Gastrocnemius medialis (tissue), 4 donors: Measurements from ENCODE around the gene TRIM47. TPM values are rescaled to one million over a fixed set of nuclear protein-coding genes. Genes with fewer than 3 reads are reported as not detected.

ENCODE experiments used
- ATAC-seq, 2 donors: fragments of 150-250 bp; one replicate each; pipeline ENCODE4 v1.9.1; 2016
- DNase-seq, 2 donors: peaks; one replicate each; pipeline ENCODE4 v3.0.0-alpha.2; 2019
- H3K27ac ChIP-seq, 4 donors: fragments of 200-600 bp; sonication (generic); 1 replicate in 1 of 4; 2 replicates in 3 of 4; pipeline ENCODE4 v1.5.1; 2016 to 2018; ENCODE audit warnings: mild to moderate bottlenecking in 2 of 4, moderate library complexity in 1 of 4
- H3K27me3 ChIP-seq, 3 donors: fragments of 200-600 bp; sonication (generic) in 2 of 3; 1 replicate in 1 of 3; 2 replicates in 2 of 3; pipeline versions ENCODE4 v1.5.1 to v1.6.0; 2016 to 2019; ENCODE audit warnings: mild to moderate bottlenecking in 1 of 3, moderate library complexity in 1 of 3
- H3K36me3 ChIP-seq, 2 donors: fragments of 200-600 bp; sonication (generic) in 1 of 2; one replicate each; pipeline ENCODE4 v1.5.1; 2017 to 2018
- H3K4me1 ChIP-seq, 2 donors: fragments of 200-600 bp; sonication (generic) in 1 of 2; one replicate each; pipeline ENCODE4 v1.5.1; 2016 to 2017; ENCODE audit warnings: mild to moderate bottlenecking in 2 of 2
- H3K4me3 ChIP-seq, 4 donors: fragments of 200-600 bp; sonication (generic) in 3 of 4; 1 replicate in 1 of 4; 2 replicates in 3 of 4; pipeline ENCODE4 v1.5.1; 2016 to 2019; ENCODE audit warnings: mild to moderate bottlenecking in 2 of 4
- H3K9me3 ChIP-seq, 3 donors: fragments of 200-600 bp; sonication (generic) in 2 of 3; 1 replicate in 1 of 3; 2 replicates in 2 of 3; pipeline ENCODE4 v1.5.1; 2016 to 2019
- POLR2A ChIP-seq, 2 donors: fragments of 450-650 bp; IDR thresholded peaks; one replicate each; pipeline ENCODE4 v1.6.1; 2017; ENCODE audit warnings: antibody characterized with exemption in 2 of 2, mild to moderate bottlenecking in 2 of 2, moderate library complexity in 2 of 2
- in situ Hi-C, 4 donors: fragments of 200-750 bp; cut with MboI; loops; one replicate each; pipeline versions ENCODE4 v1.15.0 to v1.8.0; 2017; ENCODE audit warnings: low sequenced_read_pairs in 4 of 4
- intact Hi-C: fragments of 100-400 bp; cut with DNase I; formaldehyde crosslinking; loops from one replicate; pipeline ENCODE4 v1.15.1; 2023; ENCODE audit warnings: low total_unique reads
- total RNA-seq, 4 donors: library from RNA; depleted of rRNA; stranded (reverse); fragments of >200 nt; gene quantifications; one replicate each; pipeline versions ENCODE4 v1.1.0 to v1.2.3, GENCODE V29; 2016
- TF ChIP-seq, protein P1 (sequence below), 5 experiments: fragments of 450-650 bp in 3 of 5; fragments of 200-600 bp in 2 of 5; sonication (generic) in 2 of 5; IDR thresholded peaks in 4 of 5; conservative IDR thresholded peaks in 1 of 5; 1 replicate in 4 of 5; 2 replicates in 1 of 5; pipeline ENCODE4 v1.5.1; 2016 to 2019; ENCODE audit warnings: antibody characterized with exemption in 5 of 5, mild to moderate bottlenecking in 3 of 5, moderate library complexity in 3 of 5

Gene TRIM47
- total RNA-seq, 4 donors from 2014 or later: 9.5 to 18.4 (median 15.5) TPM

DNA sequence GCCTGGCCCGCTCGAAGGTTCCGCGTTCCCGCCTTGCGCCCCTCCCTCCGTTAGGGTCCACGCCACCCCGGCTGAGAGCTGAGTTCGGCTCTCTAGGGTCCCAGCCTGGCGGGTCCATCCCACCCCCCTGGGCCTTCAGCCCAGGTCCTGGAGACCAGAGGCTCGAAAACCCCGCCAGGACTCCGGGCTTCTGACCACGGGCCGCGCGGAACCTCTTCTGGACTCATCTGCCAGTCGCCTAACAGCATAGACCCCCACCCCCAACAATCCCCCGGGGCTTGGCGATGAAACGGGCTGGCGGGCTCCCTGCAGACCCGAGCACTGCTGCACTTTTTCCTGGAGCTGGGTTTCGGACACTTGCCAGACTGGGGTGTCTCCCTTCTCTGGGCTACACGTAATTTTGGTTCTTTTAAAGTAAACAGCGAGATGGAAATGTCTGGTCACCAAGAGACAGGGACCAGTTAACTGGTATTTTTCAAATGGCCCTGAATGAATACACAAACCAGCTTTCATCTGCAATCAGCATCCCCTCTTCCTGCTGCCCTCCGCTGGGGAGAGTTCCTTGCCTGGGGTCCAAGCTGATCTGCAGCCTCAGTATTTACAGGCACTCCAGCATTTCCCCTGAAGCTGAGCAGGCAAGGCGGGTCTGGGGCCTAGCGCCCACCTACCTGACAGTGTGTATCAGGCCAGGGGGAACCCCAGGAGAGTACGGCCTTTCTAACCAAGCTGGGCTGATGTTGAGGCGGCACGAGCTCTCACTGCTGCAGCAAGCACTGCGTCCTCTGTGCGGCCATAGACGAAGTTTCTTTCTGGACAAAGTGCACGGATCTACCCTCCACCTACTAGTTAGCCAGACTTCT is 19.0 kb upstream of the TRIM47 start:
- no peaks in the 10 kb centered on the region for H3K9me3 ChIP-seq
- peak overlapping the region; percentile 60 to 72 (median 64) for H3K4me3 ChIP-seq
- peak in 1 of 2 donors; percentile 37 for DNase-seq
- in situ Hi-C loops (loop anchor here in 1 of 4 donors (25.0 kb wide), 1 partner anchor 135 kb away; the partner anchor contains the start of gene GALK1), intact Hi-C loops (loop anchor here (5.0 kb wide), 2 partner anchors 115 to 130 kb away; partner anchors contain the start of genes GALK1 and UNK)
- H3K4me1 ChIP-seq: peaks cover 16 to 28% of the 10 kb centered on the region in 2 donors
- no peak for TF ChIP-seq POLR2A (IDR thresholded peaks at IDR 0.05)
- TF ChIP-seq, protein P1, sequence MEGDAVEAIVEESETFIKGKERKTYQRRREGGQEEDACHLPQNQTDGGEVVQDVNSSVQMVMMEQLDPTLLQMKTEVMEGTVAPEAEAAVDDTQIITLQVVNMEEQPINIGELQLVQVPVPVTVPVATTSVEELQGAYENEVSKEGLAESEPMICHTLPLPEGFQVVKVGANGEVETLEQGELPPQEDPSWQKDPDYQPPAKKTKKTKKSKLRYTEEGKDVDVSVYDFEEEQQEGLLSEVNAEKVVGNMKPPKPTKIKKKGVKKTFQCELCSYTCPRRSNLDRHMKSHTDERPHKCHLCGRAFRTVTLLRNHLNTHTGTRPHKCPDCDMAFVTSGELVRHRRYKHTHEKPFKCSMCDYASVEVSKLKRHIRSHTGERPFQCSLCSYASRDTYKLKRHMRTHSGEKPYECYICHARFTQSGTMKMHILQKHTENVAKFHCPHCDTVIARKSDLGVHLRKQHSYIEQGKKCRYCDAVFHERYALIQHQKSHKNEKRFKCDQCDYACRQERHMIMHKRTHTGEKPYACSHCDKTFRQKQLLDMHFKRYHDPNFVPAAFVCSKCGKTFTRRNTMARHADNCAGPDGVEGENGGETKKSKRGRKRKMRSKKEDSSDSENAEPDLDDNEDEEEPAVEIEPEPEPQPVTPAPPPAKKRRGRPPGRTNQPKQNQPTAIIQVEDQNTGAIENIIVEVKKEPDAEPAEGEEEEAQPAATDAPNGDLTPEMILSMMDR (IDR thresholded peaks at IDR 0.05 in 4 of 5, conservative IDR thresholded peaks at IDR 0.05 in 1 of 5): no peak
- no peaks in the 10 kb centered on the region for H3K27me3 ChIP-seq
- H3K36me3 ChIP-seq: peaks cover 0 to 40% of the 10 kb centered on the region in 2 donors
- H3K27ac ChIP-seq: peak overlapping the region; percentile 80 to 96 (median 92)
- ATAC-seq: no peak

DNA sequence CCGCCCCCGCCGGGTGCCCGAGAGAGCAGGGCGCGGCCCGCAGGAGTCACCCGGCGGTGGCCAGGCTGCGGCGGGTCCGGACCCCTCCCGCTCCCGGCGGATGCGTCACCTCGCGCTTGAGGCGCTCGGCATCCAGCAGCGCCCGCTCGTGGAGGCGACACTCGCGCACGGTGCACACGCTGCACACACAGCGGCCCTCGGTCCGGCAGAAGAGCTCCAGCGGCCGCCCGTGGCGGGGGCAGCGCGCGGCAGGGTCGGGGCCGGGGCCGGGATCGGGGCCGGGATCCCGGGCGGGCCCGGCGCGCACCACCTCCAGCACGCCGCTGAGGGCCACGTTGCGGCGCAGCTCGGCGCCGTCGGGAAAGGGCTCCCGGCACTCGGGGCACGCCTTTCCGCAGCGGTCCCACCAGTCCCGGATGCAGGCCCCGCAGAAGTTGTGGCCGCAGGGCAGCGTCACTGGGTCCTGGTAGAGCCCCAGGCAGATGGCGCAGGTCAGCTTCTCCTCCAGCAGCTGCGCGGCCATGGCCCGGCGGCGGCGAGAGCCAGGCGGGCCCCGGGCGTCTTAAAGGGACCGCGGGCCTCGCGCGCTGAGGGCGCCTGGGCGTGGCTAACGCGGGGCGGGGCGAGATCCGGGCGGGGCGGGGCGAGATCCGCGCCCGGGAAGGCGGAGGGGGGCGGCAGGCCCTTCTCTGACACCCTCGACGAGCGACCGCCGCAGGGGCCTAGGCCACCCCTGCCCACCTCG is 18.2 kb upstream of the TRIM47 start, which contains the start of gene TRIM65:
Gene TRIM65, minus strand, starts transcription at position 537 of the 745 bp plus-strand sequence. Its CDS starts 14 bp downstream, at position 523.
- peak; percentile 85 to 86 for ATAC-seq
- H3K36me3 ChIP-seq: peaks cover 0 to 34% of the 10 kb centered on the region in 2 donors

DNA sequence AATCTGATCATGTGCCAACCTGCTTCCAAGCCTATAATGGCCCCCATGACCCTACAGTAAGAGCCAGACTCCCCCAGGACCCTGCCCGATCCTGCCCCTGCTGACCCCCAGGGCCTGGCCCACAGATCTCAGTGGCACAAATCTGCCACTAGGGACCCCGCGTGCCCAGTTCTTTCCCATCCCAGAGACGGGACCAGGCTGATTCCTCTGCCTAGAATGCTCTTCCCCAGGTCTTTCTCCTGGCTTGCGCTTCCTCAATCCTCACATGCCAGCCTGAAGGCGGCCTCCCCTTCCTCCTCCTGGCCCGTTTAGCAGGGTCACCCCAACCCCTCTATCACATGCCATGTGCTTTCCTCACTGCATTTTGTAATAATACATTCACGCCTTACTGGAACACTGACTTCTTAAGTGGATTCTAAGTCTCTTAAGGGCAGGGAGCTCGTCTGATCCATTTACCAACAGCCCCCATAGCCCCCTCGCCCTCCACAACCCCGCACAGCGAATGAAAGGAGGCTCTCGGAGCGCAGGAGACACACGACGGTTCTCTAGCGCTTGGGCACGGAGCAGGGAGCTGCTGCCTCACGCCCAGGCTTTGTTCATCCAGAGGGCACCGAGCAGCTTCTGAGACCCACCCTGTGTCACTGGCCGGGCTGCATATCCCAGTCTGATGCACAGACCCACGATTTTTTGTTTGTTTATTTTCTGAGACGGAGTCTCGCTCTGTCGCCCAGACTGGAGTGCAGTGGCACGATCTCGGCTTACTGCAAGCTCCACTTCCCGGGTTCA is 17.2 kb upstream of the TRIM47 start:
- Histone ChIP-seq H3K4me1 (peaks cover 16 to 28% of the 10 kb centered on the region in 2 donors), H3K4me3 (peak overlapping the region; percentile 60 to 72 (median 64)), H3K27ac (peak overlapping the region; percentile 80 to 96 (median 92)), H3K36me3 (peaks cover 0 to 32% of the 10 kb centered on the region in 2 donors), H3K9me3 (no peaks in the 10 kb centered on the region), H3K27me3 (no peaks in the 10 kb centered on the region)
- intact Hi-C loops: loop anchor here (1.0 to 5.0 kb wide), 4 partner anchors 18 to 128 kb away; partner anchors contain the start of genes GALK1 and UNK
- ATAC-seq: peak; percentile 6 to 16
- no peak for TF ChIP-seq POLR2A (IDR thresholded peaks at IDR 0.05)
- TF ChIP-seq, protein P1 (IDR thresholded peaks at IDR 0.05 in 4 of 5, conservative IDR thresholded peaks at IDR 0.05 in 1 of 5): peak; percentile 21 to 44 (median 22)
- in situ Hi-C loops: loop anchor here in 1 of 4 donors (25.0 kb wide), 1 partner anchor 133 kb away; the partner anchor contains the start of gene GALK1
- DNase-seq: no peak

More for the DNA sequence above, 18.2 kb upstream of the TRIM47 start, which contains the start of gene TRIM65:
- intact Hi-C loops: loop anchor here (1.0 to 5.0 kb wide), 4 partner anchors 19 to 129 kb away; partner anchors contain the start of genes GALK1 and UNK
- peak; percentile 80 to 81 for TF ChIP-seq POLR2A (IDR thresholded peaks at IDR 0.05)
- TF ChIP-seq, protein P1 (IDR thresholded peaks at IDR 0.05 in 4 of 5, conservative IDR thresholded peaks at IDR 0.05 in 1 of 5): peak in 4 of 5 experiments; percentile 19 to 65 (median 50)
- DNase-seq: peak; percentile 76 to 82
- H3K9me3 ChIP-seq: no peaks in the 10 kb centered on the region
- H3K4me1 ChIP-seq: peaks cover 16 to 28% of the 10 kb centered on the region in 2 donors
- in situ Hi-C loops: loop anchor here in 1 of 4 donors (25.0 kb wide), 1 partner anchor 134 kb away; the partner anchor contains the start of gene GALK1
- H3K4me3 ChIP-seq: peak within 1 kb of the TSS; percentile 60 to 72 (median 64)
- H3K27me3 ChIP-seq: no peaks in the 10 kb centered on the region
- peak within 1 kb of the TSS; percentile 80 to 96 (median 92) for H3K27ac ChIP-seq
